IMR-90 (cell line): ENCODE results near the gene LDLRAD4. TPM values are rescaled to one million over a fixed set of nuclear protein-coding genes. Genes with fewer than 3 reads are reported as not detected.

ENCODE experiments used
- ATAC-seq: fragments of 200-7000 bp; cut with Tn5 transposase; 2 replicates; pipeline ENCODE4 v1.9.1; 2020; ENCODE audit warnings: low read depth, mild to moderate bottlenecking, moderate library complexity
- BruUV-seq: library from RNA; stranded (reverse); fragments of 400-500 nt; replicated peaks from 2 replicates; lab custom pipeline; 2021; lab: Mats Ljungman, UMichigan
- CTCF ChIA-PET: fragments of 300-600 bp; formaldehyde crosslinking; extraction: SDS; loops from one replicate; lab custom pipeline; 2021; ENCODE audit warnings: antibody characterized with exemption; lab: Yijun Ruan, JAX
- POLR2A ChIA-PET: fragments of 300-600 bp; sonication (Branson Sonifier 250); formaldehyde crosslinking; loops from one replicate; lab custom pipeline; 2022; ENCODE audit warnings: antibody characterized with exemption; ENCODE audit not compliant: unreplicated experiment; lab: Charles Lee
- DNase-seq: peaks from one replicate; pipeline ENCODE4 v3.0.0; 2013
- H2AFZ ChIP-seq: replicated peaks from 2 replicates; pipeline ENCODE3; 2013; ENCODE audit warnings: low read length, mild to moderate bottlenecking; ENCODE audit not compliant: poor library complexity
- H2AK5ac ChIP-seq: 2 replicates; pipeline ENCODE4 v1.6.1; 2013; ENCODE audit warnings: low read depth, low read length, inconsistent platforms
- H2AK9ac ChIP-seq: replicated peaks from 2 replicates; pipeline ENCODE3; 2013; ENCODE audit warnings: mild to moderate bottlenecking, low read depth, low read length, moderate library complexity; ENCODE audit not compliant: poor library complexity
- H2BK120ac ChIP-seq: 2 replicates; pipeline ENCODE4 v1.6.1; 2013; ENCODE audit warnings: low read depth, low read length, inconsistent platforms
- H2BK15ac ChIP-seq: 3 replicates; pipeline ENCODE4 v1.6.1; 2013; ENCODE audit warnings: low read depth, low read length, inconsistent platforms
- H2BK20ac ChIP-seq: 2 replicates; pipeline ENCODE4 v1.6.1; 2013; ENCODE audit warnings: low read depth, mild to moderate bottlenecking, inconsistent platforms, low read length, moderate library complexity
- H2BK5ac ChIP-seq: 2 replicates; pipeline ENCODE4 v1.6.1; 2013; ENCODE audit warnings: mild to moderate bottlenecking, low read depth, low read length, inconsistent platforms; ENCODE audit not compliant: poor library complexity, severe bottlenecking
- H3K14ac ChIP-seq: replicated peaks from 2 replicates; pipeline ENCODE4 v1.6.1; 2013; ENCODE audit warnings: low read depth, low read length, inconsistent platforms
- H3K18ac ChIP-seq: 2 replicates; pipeline ENCODE4 v1.6.1; 2013; ENCODE audit warnings: low read depth, low read length, control low read depth
- H3K23ac ChIP-seq: 2 replicates; pipeline ENCODE4 v1.6.1; 2013; ENCODE audit warnings: low read depth, low read length, inconsistent platforms
- H3K27ac ChIP-seq: 2 replicates; pipeline ENCODE4 v1.5.1; 2013; ENCODE audit warnings: mild to moderate bottlenecking, control low read depth, low read length; ENCODE audit not compliant: insufficient read depth
- H3K27me3 ChIP-seq: 2 replicates; pipeline ENCODE4 v1.6.1; 2013; ENCODE audit warnings: low read length; ENCODE audit not compliant: control insufficient read depth, insufficient read depth
- H3K36me3 ChIP-seq: 2 replicates; pipeline ENCODE4 v1.6.1; 2013; ENCODE audit warnings: low read length, mixed read lengths; ENCODE audit not compliant: control insufficient read depth, insufficient read depth
- H3K4ac ChIP-seq: 2 replicates; pipeline ENCODE4 v1.6.1; 2013; ENCODE audit warnings: low read depth, low read length, inconsistent platforms
- H3K4me1 ChIP-seq: 2 replicates; pipeline ENCODE4 v1.6.1; 2013; ENCODE audit warnings: low read length, mixed read lengths; ENCODE audit not compliant: control insufficient read depth, insufficient read depth
- H3K4me2 ChIP-seq: 2 replicates; pipeline ENCODE4 v1.6.1; 2013; ENCODE audit warnings: low read depth, mild to moderate bottlenecking, control low read depth, low read length, moderate library complexity
- H3K4me3 ChIP-seq: 2 replicates; pipeline ENCODE4 v1.5.1; 2013; ENCODE audit warnings: low read depth, mild to moderate bottlenecking, control low read depth, low read length, moderate library complexity; ENCODE audit not compliant: insufficient read depth
- H3K56ac ChIP-seq: 2 replicates; pipeline ENCODE4 v1.6.1; 2013; ENCODE audit warnings: low read length, inconsistent platforms; ENCODE audit not compliant: insufficient read depth; ENCODE audit errors: extremely low read depth
- H3K79me1 ChIP-seq, 2 experiments: 2 replicates each; pipeline ENCODE4 v1.6.1; 2013; ENCODE audit warnings: low read length in 2 of 2, inconsistent platforms in 1 of 2, low read depth in 1 of 2
- H3K9ac ChIP-seq: 2 replicates; pipeline ENCODE4 v1.6.1; 2013; ENCODE audit warnings: low read depth, low read length, control low read depth
- H3K9me1 ChIP-seq: 2 replicates; pipeline ENCODE4 v1.6.1; 2013; ENCODE audit warnings: low read length, inconsistent platforms; ENCODE audit not compliant: insufficient read depth
- H3K9me3 ChIP-seq: 2 replicates; pipeline ENCODE4 v1.6.1; 2013; ENCODE audit warnings: low read length; ENCODE audit not compliant: control insufficient read depth, insufficient read depth
- H4K20me1 ChIP-seq: 2 replicates; pipeline ENCODE4 v1.6.1; 2013; ENCODE audit warnings: low read length, inconsistent platforms; ENCODE audit not compliant: insufficient read depth
- H4K5ac ChIP-seq: 2 replicates; pipeline ENCODE4 v1.6.1; 2013; ENCODE audit warnings: mild to moderate bottlenecking, low read depth, low read length, control low read depth
- H4K8ac ChIP-seq, 2 experiments: 2 replicates each; pipeline ENCODE4 v1.6.1; 2013; ENCODE audit warnings: low read depth in 2 of 2, low read length in 2 of 2, control low read depth in 1 of 2, inconsistent platforms in 1 of 2
- H4K91ac ChIP-seq: 2 replicates; pipeline ENCODE4 v1.6.1; 2013; ENCODE audit warnings: low read depth, low read length, inconsistent platforms; ENCODE audit not compliant: insufficient read depth
- CEBPB ChIP-seq: IDR thresholded peaks from 2 replicates; pipeline ENCODE4 v1.6.1; 2012; ENCODE audit warnings: low read depth, low read length, improper control_type of control experiment
- CHD1 ChIP-seq: IDR thresholded peaks from 2 replicates; pipeline ENCODE4 v1.6.1; 2012; ENCODE audit warnings: low read depth, low read length, improper control_type of control experiment
- FOS ChIP-seq: fragments of 150-350 bp; IDR thresholded peaks from 2 replicates; pipeline ENCODE4 v1.6.1; 2016; ENCODE audit warnings: low read depth, low read length
- MAZ ChIP-seq: IDR thresholded peaks from 2 replicates; pipeline ENCODE4 v1.6.1; 2012; ENCODE audit warnings: low read depth, mild to moderate bottlenecking, low read length, improper control_type of control experiment, moderate library complexity, borderline replicate concordance
- POLR2A ChIP-seq: IDR thresholded peaks from 2 replicates; pipeline ENCODE4 v1.6.1; 2012; ENCODE audit warnings: mild to moderate bottlenecking, low read depth, low read length
- RAD21 ChIP-seq: IDR thresholded peaks from 2 replicates; pipeline ENCODE4 v1.6.1; 2012; ENCODE audit warnings: low read length, improper control_type of control experiment
- SMC3 ChIP-seq: fragments of 150-350 bp; IDR thresholded peaks from 2 replicates; pipeline ENCODE4 v1.6.1; 2016; ENCODE audit warnings: low read depth, mild to moderate bottlenecking, antibody characterized with exemption, low read length, moderate library complexity
- WGBS, 2 experiments: methylation state at CpG; one replicate each; pipeline versions ENCODE4 v1.1.5 to v1.1.7; 2013; ENCODE audit warnings: missing lambda C conversion rate in 2 of 2; ENCODE audit not compliant: insufficient read length in 1 of 2; ENCODE audit errors: extremely low coverage in 2 of 2; 5-methylcytosine and 5-hydroxymethylcytosine counted together
- dilution Hi-C: fragments of 300-500 bp; cut with HindIII; formaldehyde crosslinking; loops from one replicate; pipeline ENCODE4 v1.14.3; 2018; ENCODE audit warnings: low sequenced_read_pairs; ENCODE audit not compliant: unreplicated experiment
- in situ Hi-C: fragments of 300-500 bp; cut with MboI; formaldehyde crosslinking; loops from 3 replicates; pipeline ENCODE4 v1.14.3; 2019; ENCODE audit warnings: low sequenced_read_pairs, inconsistent platforms, mixed read lengths
- intact Hi-C: fragments of 100-400 bp; cut with micrococcal nuclease; formaldehyde crosslinking; loops from 2 replicates; pipeline ENCODE4 v1.10.0; 2022
- polyA plus RNA-seq, 3 experiments: library from polyadenylated mRNA; depleted of rRNA; stranded (reverse); fragments of >200 nt; gene quantifications; 2 replicates each; pipeline ENCODE4 v1.2.3, GENCODE V29; 2012; ENCODE audit warnings: low replicate concordance in 1 of 3
- total RNA-seq: library from RNA; depleted of rRNA; stranded (reverse); fragments of >200 nt; gene quantifications from 2 replicates; pipeline ENCODE4 v1.2.3, GENCODE V29; 2012
- TF ChIP-seq, protein P1 (sequence below): fragments of 150-350 bp; IDR thresholded peaks from 2 replicates; pipeline ENCODE4 v1.6.1; 2017; ENCODE audit warnings: mild to moderate bottlenecking, antibody characterized with exemption, low read length, low read depth
- TF ChIP-seq, protein P2 (sequence below): fragments of 150-350 bp; IDR thresholded peaks from 2 replicates; pipeline ENCODE4 v1.6.1; 2016; ENCODE audit warnings: low read depth, mild to moderate bottlenecking, low read length, moderate library complexity, borderline replicate concordance

LDLRAD4 gene
- total and polyA plus RNA-seq, 2 of the 4 experiments (the other 2 are of a cell fraction), result not detected

DNA sequence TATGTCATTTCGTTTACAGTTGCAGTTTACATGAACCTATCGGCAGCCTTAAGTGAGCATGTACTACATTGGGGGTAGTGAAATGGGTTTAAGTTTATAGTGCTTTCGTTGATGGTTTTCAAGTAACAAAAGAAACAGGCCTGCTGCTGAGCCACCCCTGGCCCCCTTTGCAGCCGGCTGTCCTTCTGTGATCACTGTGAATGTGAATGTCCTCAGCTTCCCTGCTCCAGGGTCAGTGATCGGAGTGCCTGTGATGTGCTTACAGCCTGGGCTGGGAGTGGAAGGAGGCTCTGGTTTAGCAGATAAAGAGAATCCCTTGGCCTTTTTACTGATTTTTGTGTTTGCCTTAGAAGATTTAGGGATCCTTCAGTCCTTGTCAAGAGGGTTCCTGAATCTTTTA is 353.6 kb downstream of the LDLRAD4 start:
- Histone ChIP-seq H2AK9ac (no peak overlapping the region), H3K14ac (no peak overlapping the region), H3K27ac (no peak overlapping the region), H3K18ac (no peak overlapping the region), H4K91ac (no peak overlapping the region), H2BK15ac (no peak overlapping the region), H3K9me3 (no peaks in the 10 kb centered on the region), H4K8ac (no peak overlapping the region), H2AFZ (no peak overlapping the region), H3K9ac (no peak overlapping the region), H3K4me3 (no peak overlapping the region), H3K23ac (no peak overlapping the region), H3K4me2 (no peak overlapping the region), H4K20me1 (no peaks in the 10 kb centered on the region), H3K36me3 (no peaks in the 10 kb centered on the region), H3K56ac (no peak overlapping the region), H3K27me3 (no peaks in the 10 kb centered on the region; the same call in 1 of the 2 replicates), H2AK5ac (no peak overlapping the region), H3K9me1 (no peaks in the 10 kb centered on the region), H3K4ac (no peak overlapping the region), H2BK5ac (no peak overlapping the region), H4K5ac (no peak overlapping the region), H2BK120ac (no peak overlapping the region), H2BK20ac (no peak overlapping the region), H3K79me1 (no peaks in the 10 kb centered on the region), H3K4me1 (no peaks in the 10 kb centered on the region)
- intact Hi-C loops (no loop called here), dilution Hi-C loops (no loop called here), in situ Hi-C loops (no loop called here)
- no TSS peak for BruUV-seq
- POLR2A ChIA-PET, result no interaction called here
- TF ChIP-seq RAD21, result no peak
- TF ChIP-seq CEBPB, result no peak
- no peak for TF ChIP-seq POLR2A
- TF ChIP-seq SMC3, result no peak
- TF ChIP-seq, protein P1, sequence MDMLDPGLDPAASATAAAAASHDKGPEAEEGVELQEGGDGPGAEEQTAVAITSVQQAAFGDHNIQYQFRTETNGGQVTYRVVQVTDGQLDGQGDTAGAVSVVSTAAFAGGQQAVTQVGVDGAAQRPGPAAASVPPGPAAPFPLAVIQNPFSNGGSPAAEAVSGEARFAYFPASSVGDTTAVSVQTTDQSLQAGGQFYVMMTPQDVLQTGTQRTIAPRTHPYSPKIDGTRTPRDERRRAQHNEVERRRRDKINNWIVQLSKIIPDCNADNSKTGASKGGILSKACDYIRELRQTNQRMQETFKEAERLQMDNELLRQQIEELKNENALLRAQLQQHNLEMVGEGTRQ, result no peak
- TF ChIP-seq MAZ, result no peak
- no peak for TF ChIP-seq FOS
- no peak for TF ChIP-seq CHD1
- TF ChIP-seq, protein P2, sequence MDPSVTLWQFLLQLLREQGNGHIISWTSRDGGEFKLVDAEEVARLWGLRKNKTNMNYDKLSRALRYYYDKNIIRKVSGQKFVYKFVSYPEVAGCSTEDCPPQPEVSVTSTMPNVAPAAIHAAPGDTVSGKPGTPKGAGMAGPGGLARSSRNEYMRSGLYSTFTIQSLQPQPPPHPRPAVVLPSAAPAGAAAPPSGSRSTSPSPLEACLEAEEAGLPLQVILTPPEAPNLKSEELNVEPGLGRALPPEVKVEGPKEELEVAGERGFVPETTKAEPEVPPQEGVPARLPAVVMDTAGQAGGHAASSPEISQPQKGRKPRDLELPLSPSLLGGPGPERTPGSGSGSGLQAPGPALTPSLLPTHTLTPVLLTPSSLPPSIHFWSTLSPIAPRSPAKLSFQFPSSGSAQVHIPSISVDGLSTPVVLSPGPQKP, result no peak
- CTCF ChIA-PET, result no interaction called here
- 67% methylated on average over 2 of the region's 5 CpGs; no CpG with 5 or more reads in 1 of the 2 experiments for WGBS, 2 experiments
- DNase-seq, result no peak
- ATAC-seq, result no peak
